ENCODE measurements around the gene TET3. TPM values are rescaled to one million over a fixed set of nuclear protein-coding genes. Genes with fewer than 3 reads are reported as not detected.

The TET3 gene
- total RNA-seq, 3 donors from 2014 or later (not counting 1 experiment from before 2014, with no cell fraction given): 40.0 to 47.9 (median 45.3) TPM

DNA sequence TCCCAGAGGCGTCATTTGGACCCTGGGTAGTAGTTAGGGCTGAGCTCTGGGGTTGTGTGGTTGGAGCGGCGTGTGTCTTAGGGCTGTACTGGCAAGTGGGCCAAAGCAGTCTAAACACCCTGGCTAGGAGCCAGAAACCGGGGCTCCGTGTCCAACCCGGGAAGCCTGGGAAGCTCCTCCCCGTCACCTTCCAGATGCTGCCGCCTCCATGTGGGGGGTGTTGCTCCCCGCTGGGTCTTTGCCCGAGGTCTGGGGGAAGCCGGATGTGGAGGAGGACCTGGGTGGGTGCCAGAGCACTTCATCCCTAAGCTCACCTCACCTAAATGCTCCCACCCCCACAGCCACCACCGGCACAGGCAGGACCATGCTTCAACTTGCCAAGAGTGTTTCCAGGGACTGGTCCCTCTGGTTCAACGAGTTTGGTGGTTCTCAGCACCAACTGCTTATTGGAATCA is 25.4 kb downstream of the TET3 start:
- no peak overlapping the region for H3K4me3 Mint-ChIP-seq
- Histone ChIP-seq H3K27me3 (ENCODE audit: control insufficient read depth, insufficient read depth, low read length) (no peaks in the 10 kb centered on the region), H3K36me3 (ENCODE audit: control insufficient read depth, insufficient read depth, low read length) (no peaks in the 10 kb centered on the region), H3K4me1 (ENCODE audit: control insufficient read depth, insufficient read depth, low read length) (peaks cover 3% of the 10 kb centered on the region), H3K27ac (ENCODE audit: low read length) (no peak overlapping the region), H3K9me3 (ENCODE audit: control insufficient read depth, insufficient read depth, low read length) (no peaks in the 10 kb centered on the region), H3K4me3 (ENCODE audit: low read length) (no peak overlapping the region)
- DNase-seq: no peak
- ATAC-seq: no peak
- intact Hi-C loops (cut with micrococcal nuclease): no loop called here
- peaks cover 5% of the 10 kb centered on the region for H3K36me3 Mint-ChIP-seq
- peak overlapping the region; percentile 41 to 64 for H3K27ac Mint-ChIP-seq
- TF ChIP-seq, protein P1, sequence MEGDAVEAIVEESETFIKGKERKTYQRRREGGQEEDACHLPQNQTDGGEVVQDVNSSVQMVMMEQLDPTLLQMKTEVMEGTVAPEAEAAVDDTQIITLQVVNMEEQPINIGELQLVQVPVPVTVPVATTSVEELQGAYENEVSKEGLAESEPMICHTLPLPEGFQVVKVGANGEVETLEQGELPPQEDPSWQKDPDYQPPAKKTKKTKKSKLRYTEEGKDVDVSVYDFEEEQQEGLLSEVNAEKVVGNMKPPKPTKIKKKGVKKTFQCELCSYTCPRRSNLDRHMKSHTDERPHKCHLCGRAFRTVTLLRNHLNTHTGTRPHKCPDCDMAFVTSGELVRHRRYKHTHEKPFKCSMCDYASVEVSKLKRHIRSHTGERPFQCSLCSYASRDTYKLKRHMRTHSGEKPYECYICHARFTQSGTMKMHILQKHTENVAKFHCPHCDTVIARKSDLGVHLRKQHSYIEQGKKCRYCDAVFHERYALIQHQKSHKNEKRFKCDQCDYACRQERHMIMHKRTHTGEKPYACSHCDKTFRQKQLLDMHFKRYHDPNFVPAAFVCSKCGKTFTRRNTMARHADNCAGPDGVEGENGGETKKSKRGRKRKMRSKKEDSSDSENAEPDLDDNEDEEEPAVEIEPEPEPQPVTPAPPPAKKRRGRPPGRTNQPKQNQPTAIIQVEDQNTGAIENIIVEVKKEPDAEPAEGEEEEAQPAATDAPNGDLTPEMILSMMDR (IDR thresholded peaks at IDR 0.05): no peak
- H3K27me3 Mint-ChIP-seq (ENCODE audit: low read depth in 2 of 2): no peaks in the 10 kb centered on the region
- H3K4me1 Mint-ChIP-seq: peaks cover 45 to 49% of the 10 kb centered on the region in 2 donors
- H3K9me3 Mint-ChIP-seq: no peaks in the 10 kb centered on the region
- WGBS (ENCODE audit: insufficient coverage): 97% methylated on average over 13 of the region's 13 CpGs

DNA sequence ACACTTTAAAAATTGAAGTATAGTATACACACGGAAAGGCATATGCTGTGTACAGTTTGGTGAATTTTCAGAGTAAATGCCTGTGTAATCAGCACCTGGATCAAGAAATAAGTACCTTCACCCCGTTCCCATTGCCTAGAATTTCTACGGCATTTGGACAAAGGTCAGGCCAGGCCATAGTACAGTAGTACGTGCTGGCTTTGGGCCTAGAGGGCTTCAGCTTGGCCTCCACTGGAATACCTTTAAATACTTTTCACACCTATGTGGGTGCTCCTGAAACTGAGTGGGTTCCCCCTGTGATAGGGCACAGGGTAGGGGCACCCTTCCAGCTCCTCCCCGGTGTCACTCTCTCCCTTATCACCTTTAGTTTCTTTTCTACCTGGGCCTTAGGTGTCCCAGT is 26.5 kb downstream of the TET3 start:
- Mint-ChIP-seq H3K27me3 (ENCODE audit: low read depth in 2 of 2) (no peaks in the 10 kb centered on the region), H3K27ac (no peak overlapping the region), H3K9me3 (no peaks in the 10 kb centered on the region), H3K36me3 (peaks cover 5% of the 10 kb centered on the region), H3K4me3 (no peak overlapping the region), H3K4me1 (peaks cover 36 to 40% of the 10 kb centered on the region in 2 donors)
- TF ChIP-seq, protein P1 (IDR thresholded peaks at IDR 0.05): no peak
- no peak overlapping the region for H3K27ac ChIP-seq (ENCODE audit: low read length)
- no peak for DNase-seq
- ATAC-seq: no peak
- no peaks in the 10 kb centered on the region for H3K36me3 ChIP-seq (ENCODE audit: control insufficient read depth, insufficient read depth, low read length)
- H3K4me1 ChIP-seq (ENCODE audit: control insufficient read depth, insufficient read depth, low read length): peaks cover 3% of the 10 kb centered on the region
- WGBS (ENCODE audit: insufficient coverage): 95% methylated on average over 5 of the region's 5 CpGs
- H3K4me3 ChIP-seq (ENCODE audit: low read length): no peak overlapping the region
- intact Hi-C loops (cut with micrococcal nuclease): no loop called here
- H3K9me3 ChIP-seq (ENCODE audit: control insufficient read depth, insufficient read depth, low read length): no peaks in the 10 kb centered on the region
- no peaks in the 10 kb centered on the region for H3K27me3 ChIP-seq (ENCODE audit: control insufficient read depth, insufficient read depth, low read length)

DNA sequence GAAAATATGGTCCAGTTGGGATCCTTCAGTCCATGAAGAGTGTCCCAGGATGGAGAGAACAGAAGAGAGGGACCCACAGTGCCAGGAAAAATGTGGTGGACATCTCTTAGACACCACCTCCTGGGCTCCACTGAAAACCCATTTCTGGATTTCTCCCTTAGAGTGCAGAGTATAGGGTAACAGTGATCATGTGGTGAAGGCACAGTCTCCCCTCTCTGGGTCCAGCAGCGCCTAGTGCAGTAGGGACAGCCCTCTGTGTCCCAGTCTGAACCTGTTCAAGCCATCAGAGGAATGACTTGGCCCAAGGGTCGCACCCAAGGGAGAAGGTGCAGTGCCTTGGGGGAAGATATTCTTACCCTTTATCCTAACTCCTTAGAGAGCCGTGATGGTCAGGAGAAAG is 30.1 kb downstream of the TET3 start:
- 93% methylated on average over 2 of the region's 3 CpGs for WGBS (ENCODE audit: insufficient coverage)
- H3K36me3 Mint-ChIP-seq: no peaks in the 10 kb centered on the region
- Histone ChIP-seq H3K4me1 (ENCODE audit: control insufficient read depth, insufficient read depth, low read length) (peaks cover 14% of the 10 kb centered on the region), H3K4me3 (ENCODE audit: low read length) (no peak overlapping the region), H3K27me3 (ENCODE audit: control insufficient read depth, insufficient read depth, low read length) (no peaks in the 10 kb centered on the region), H3K9me3 (ENCODE audit: control insufficient read depth, insufficient read depth, low read length) (no peaks in the 10 kb centered on the region), H3K27ac (ENCODE audit: low read length) (no peak overlapping the region), H3K36me3 (ENCODE audit: control insufficient read depth, insufficient read depth, low read length) (no peaks in the 10 kb centered on the region)
- no peak overlapping the region for H3K4me3 Mint-ChIP-seq
- intact Hi-C loops (cut with micrococcal nuclease): no loop called here
- H3K27me3 Mint-ChIP-seq (ENCODE audit: low read depth in 2 of 2): no peaks in the 10 kb centered on the region
- no peaks in the 10 kb centered on the region for H3K9me3 Mint-ChIP-seq
- no peak overlapping the region for H3K27ac Mint-ChIP-seq
- ATAC-seq: no peak
- no peak for DNase-seq
- TF ChIP-seq, protein P1 (IDR thresholded peaks at IDR 0.05): no peak
- H3K4me1 Mint-ChIP-seq: peaks cover 28 to 36% of the 10 kb centered on the region in 2 donors

DNA sequence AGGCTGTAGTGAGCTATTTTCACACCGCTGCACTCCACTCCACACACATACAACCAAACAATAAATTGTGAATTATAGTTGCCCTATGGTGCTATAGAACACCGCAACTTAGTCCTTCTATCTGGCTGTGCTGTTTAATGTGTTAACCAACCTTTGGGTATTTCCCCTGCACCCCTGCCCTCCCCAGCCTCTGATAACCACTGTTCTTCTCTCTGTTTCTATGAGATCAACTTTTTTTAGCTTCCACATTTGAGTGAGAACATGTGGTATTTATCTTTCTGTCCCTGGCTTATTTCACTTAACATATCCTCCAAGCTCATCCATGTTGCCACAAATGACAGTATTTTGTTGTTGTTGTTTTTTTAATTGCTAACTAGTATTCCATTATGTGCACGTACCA is 32.5 kb downstream of the TET3 start:
- Histone ChIP-seq H3K4me1 (ENCODE audit: control insufficient read depth, insufficient read depth, low read length) (peaks cover 28% of the 10 kb centered on the region), H3K9me3 (ENCODE audit: control insufficient read depth, insufficient read depth, low read length) (no peaks in the 10 kb centered on the region), H3K27me3 (ENCODE audit: control insufficient read depth, insufficient read depth, low read length) (no peaks in the 10 kb centered on the region), H3K36me3 (ENCODE audit: control insufficient read depth, insufficient read depth, low read length) (no peaks in the 10 kb centered on the region), H3K27ac (ENCODE audit: low read length) (no peak overlapping the region), H3K4me3 (ENCODE audit: low read length) (no peak overlapping the region)
- TF ChIP-seq, protein P1 (IDR thresholded peaks at IDR 0.05): no peak
- no peaks in the 10 kb centered on the region for H3K27me3 Mint-ChIP-seq (ENCODE audit: low read depth in 2 of 2)
- H3K4me1 Mint-ChIP-seq: peaks cover 46 to 49% of the 10 kb centered on the region in 2 donors
- intact Hi-C loops (cut with micrococcal nuclease): loop anchor here (1.0 kb wide), 3 partner anchors 9 to 15 kb away; no protein-coding TSS in a partner anchor
- H3K4me3 Mint-ChIP-seq: peak overlapping the region; percentile 19
- H3K9me3 Mint-ChIP-seq: no peaks in the 10 kb centered on the region
- ATAC-seq: peak; percentile 88 to 100 (median 97)
- H3K36me3 Mint-ChIP-seq: no peaks in the 10 kb centered on the region
- 56% methylated on average over 2 of the region's 3 CpGs for WGBS (ENCODE audit: insufficient coverage)
- DNase-seq: peak in 1 of 2 donors; percentile 37
- H3K27ac Mint-ChIP-seq: peak overlapping the region; percentile 37 to 68

All from natural killer cell (primary cell).